ENCODE measurements around the gene ABI3BP.

The ABI3BP gene

DNA sequence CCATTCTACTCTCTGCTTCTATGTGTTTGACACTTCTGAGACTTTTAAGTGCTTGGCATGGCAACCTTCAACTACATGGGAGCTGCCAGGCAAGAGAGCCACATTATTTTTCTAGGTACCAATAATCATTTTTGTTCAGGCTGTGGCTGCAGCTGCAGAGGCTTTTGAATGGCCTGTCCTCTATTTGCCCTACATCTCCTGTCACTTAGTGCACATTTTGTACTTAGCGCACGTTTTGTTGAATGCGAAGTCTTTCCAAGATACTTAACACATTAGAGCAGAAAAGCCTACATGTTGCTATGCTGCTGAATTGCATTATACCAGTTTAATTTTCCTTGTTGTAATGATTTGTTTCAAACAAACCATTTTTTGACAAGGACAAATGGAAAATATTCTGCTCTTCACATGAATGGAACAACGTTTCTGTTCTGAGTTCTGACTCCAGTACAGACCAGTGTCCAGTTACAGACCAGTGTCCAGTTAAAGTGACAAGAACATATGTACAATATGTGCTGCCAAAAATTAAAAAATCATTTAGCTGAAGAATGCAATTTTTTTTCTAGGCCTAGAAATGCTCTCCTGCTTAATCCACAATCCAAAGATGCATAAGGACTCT, 113.9 kb downstream of the ABI3BP start:
- no peak for DNase-seq

DNA sequence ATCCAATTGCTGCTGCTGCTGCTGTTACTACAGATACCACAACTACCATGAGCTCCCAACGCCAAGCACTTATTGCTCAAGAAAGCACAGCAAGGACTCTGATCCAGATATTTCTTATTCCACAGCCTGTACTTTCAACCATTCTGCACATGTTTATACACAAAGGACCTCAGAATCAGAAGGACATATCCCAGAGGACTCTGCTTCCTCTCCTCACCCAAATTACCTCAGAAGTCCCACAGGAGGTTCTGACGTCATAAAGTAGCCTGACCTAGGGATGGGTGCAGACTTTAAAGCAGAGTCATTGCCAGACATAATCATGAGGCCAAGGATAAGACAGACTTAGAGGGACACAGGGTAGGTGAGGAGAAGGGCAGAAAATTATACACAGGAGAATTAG, 115.9 kb downstream of the ABI3BP start:
- DNase-seq: no peak

DNA sequence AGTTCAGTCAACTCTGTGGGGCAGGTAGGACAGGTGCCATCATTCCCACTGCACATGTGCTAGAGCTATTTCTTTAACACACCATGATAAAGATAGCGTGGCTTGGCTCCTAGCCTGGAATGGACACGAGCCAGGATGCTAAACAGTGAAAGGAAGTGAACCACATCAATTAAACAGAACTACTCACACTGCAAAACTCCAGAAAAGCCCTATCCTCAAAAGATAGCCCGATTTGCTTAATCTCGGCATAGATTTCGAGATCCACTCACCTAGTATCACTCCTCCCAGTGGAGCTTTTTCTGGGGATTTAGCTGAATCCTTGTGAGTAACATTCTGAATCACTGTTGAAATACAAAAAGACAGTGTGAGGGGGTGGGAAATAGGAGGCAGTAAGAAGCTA, 118.0 kb downstream of the ABI3BP start:
- DNase-seq: peak; percentile 35

DNA sequence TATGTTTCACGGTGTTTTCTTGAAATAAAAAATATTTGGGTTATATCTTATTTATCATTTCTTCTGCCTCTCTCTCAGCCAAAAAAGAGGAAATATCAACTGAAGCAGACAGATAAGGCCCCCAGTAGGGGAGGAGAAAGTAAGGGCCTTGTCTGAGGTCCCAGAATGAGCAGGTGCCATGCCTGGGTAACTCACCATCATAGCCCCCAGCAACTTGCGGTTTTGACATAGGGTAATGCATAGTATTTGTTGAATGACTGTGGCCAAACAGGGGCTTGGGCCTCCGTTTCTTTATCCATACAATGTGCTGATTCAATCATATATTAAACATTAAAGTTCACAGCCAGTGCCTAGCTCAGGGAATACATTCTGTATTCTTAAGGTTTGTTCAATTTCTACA, 119.6 kb downstream of the ABI3BP start:
- no peak for DNase-seq

DNA sequence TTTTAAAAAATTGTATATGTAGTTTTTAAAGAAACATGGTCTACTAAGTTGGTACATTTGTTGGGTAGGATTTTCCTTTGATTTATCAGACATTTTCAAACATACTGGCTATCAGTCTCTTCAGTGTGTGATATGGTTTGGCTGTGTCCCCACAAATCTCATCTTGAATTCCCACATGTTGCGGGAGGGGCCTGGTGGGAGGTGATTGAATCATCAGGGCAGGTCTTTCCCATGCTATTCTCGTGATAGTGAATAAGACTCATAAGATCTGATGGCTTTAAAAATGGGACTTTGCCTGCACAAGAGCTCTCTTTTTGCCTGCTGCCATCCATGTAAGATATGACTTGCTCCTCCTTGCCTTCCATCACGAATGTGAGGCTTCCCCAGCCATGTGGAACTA, 121.9 kb downstream of the ABI3BP start:
- no peak for DNase-seq

DNA sequence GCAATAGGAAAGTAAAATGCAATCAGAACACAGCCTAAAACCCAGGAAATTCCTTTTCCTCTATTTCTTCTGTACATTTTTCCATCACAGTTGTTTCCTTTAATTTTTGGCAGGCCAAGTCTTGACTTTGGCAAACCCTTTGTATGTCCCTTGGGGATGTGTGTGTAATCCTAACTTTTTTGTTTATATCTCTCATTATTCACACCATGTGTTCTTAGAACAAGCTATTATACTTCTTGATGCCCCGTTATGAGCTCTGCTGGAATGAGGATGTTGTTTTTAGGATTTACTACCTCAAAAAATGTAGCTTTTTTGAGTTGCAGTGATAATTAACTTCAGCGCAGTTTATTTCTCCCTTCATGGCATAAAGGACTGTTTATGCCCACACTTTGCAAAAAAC, 123.4 kb downstream of the ABI3BP start:
- DNase-seq: no peak

DNA sequence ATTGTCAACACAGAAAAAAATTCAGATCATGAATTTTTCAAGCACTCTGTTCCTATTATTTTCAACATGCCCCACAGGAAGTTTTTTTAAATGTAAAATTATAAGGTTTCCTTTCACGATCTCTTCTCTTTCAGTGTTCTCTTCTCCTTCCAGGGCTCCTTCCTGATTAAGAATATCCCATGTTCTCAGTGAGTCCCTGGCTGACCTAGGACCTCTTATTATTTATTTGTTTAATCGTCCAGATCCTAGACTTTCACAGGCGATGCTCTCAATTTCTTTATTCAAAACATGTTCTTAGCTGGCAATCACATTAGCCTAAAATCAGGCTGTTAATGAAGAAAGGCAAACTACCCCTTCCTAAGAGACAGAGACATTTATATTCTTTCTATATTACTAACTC, 124.3 kb downstream of the ABI3BP start:
- DNase-seq: no peak

DNA sequence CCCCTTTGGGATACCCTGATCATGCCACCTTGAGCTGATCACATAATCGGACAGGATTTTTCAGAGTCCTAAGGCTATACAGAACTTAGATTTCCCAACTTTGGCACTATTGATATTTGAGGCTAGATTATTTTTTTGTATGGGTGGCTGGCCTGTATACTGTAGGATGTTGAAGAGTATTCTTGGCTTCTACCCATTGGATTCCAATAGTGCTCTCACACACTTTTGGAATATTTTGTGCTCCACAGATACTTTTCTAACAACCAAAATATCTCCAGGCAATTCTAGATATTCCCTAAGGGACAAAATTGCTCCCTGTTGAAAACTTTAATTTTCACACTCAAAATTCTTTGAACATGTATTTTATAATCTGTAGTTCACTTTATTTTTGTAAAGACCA, 125.1 kb downstream of the ABI3BP start:
- DNase-seq: no peak

DNA sequence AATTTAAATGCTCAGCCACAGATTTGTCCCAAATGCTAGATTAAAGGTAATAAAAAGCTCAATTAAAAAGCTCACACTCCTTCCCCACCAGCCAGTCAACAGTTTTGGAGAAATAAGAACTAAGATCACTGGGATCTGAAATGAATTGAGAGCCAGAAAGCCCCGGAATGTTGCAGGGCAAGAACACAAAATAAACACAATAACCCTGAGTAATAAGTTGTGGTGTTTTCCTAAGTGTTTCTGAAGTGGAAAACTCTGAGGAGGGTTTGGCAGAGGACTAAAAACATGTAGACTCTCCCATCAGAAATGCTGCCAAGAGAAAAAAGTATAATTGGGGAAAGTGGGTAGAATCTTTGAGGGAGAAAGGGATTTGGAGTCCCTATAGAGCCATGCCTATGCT, 127.8 kb downstream of the ABI3BP start:
- no peak for DNase-seq

DNA sequence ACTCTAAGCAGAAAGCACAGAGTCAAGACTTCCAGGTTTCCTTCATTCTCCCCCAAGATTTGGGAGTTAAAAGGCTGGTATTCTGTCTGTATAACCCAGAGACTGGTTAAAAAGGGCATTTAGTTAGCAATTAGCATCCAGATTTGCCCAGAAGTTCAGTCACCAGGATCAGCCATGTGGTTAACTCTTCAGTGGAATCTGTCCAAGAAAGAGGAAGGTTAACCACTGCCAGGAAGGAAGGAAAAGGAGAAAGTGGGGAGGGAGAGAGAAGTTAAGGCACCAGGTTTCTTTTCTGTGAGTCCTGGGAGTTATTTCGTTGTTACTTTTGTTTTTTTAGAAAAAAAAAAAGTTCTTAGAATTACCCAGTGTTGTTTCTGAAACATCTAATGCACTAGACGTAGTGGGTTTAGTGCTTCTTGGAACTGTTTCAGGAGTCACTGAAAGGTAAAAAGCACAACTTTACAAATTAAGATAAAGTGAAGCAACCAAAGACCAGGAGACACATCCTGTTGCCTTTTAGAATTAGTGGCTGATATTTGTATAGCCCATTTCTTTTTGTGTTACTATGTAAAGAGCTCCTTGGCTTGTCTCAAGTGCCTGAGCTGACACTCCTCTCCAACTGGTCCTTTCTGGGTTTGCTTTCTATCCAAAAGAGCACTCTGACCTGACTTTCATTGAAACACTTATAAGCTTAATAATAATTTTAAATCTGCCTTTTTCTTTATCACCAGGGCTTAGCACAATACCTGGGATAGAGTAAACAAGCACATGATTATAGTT, 128.6 kb downstream of the ABI3BP start:
- no peak for DNase-seq

DNA sequence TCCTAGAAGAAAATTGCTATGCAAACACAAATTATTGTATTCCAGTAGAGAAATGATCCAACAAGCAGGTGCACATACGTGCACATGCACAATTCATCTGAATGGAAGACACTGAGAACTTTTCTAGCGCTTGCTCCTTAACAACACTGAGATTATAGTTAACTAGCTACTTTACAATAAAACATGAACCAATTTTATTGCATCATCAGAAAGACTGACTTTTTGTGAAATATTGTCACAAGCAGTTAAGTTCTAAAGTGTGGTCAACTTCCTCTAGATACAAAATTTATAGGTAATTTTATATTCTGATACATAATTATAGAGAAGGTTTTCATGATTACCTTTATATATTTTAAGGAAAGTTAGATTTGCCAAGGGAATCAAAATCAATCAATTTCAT, 135.4 kb downstream of the ABI3BP start:
- DNase-seq: no peak

DNA sequence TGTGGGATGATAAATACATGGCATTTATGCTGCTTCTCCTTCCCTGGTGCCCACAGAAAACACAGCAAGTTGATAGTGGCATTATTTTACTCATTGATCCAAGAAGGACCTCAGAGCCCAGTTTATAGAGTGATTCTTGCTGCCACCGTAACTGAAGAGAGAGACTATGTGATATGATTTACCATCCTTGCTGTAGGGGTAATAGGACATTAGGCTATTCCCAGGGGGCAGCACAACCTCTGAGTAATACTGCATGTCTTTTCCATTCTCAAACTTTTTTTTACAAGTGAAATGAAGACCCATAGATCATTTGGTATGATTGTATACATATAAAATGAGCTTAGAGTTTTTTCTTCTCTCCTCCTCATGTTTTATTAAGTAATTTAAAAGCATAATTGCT, 136.4 kb downstream of the ABI3BP start:
- no peak for DNase-seq

DNA sequence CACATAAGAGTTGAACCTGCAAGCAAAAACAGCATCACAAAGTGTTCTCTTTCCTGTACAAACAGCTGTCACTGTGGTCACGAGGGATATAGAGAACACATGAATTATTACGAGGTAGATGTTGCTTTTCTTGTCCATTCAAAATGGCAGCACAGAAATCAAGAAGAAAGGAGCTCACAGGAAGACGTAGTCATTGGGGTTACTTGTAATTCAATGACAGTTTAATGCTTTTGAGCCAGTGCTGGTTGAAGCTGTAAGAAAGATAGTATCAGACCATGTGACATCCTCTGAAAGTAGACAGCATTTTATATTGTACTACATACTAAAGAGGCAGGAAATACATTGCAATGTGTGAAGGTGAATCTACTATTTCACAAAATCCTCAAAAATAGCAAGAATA, 140.4 kb downstream of the ABI3BP start:
- no peak for DNase-seq

DNA sequence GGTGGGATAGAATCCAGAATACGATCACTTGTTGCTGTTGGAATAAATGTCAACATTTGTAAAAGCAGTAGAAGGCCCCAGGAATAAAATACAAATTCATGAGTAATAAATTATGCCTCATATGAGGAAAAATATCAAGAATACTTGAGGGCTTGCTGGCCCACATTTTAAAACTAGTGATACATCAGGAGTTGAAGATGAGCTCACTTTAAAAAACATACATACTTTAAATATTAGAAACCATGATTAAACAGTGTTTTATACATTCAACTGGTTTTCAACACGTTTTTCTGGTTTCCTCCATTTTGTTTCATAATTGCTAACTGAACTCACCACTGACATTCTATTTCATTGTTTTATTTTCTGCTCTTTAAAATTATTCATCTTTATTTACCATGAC, 142.5 kb downstream of the ABI3BP start:
- no peak for DNase-seq

DNA sequence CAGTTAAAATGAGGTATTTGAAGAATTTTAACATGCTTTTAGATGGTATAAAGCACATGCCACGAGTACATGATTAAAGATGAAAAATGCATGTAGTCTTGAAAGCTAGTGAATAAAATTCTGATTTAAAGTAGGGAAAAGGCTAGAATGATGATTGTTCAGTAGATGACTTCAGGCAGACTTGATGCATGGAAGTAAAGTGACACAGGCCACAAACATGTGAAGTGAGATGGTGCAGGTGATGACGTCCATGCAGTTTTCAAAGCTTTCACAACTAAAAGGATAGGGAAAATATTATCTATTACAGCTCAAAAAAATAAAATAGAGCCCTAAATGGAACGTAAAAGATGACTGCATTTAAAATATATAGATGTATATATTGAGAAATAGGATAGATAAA, 143.1 kb downstream of the ABI3BP start:
- DNase-seq: no peak

DNA sequence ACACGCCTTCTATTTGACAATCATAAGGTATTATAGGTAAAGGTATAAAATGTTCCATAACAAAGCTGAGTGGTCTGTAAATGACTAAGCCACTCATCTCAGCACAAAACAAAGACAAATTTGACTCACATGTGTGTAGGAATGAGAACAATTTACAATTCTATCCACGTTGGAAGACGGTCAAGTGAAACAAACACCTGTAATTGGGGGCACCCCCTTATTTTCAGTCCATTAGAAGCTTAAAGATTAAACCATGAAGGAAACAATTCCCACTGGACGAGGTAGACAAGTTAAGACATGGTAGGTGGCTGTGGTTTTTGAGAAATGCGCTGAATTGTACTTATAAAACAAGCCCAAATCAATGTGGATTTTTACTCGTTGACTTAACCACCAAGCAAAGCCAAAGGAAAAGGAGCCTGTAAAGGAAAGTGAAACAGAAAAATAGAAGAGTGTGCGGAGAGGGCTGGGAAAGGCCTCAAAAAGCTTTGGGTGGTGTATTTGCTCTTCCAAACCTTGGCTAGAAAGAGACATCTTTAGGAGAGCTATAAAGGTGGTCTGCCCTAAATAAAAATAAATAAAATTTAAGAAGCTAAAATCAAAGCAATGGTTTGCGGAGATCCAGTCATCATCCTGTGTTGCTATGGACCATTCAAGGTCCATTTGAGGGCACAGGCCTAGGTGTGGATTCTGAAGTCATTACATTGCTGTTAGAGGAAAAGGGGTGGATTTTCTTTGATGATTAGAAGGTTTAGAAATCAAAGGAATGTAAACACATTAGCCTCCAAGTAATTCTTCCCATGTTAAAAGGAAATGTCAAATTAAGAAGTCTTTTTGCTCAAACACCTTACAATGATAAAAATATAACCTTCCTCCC, 148.9 kb downstream of the ABI3BP start:
- DNase-seq: no peak

DNA sequence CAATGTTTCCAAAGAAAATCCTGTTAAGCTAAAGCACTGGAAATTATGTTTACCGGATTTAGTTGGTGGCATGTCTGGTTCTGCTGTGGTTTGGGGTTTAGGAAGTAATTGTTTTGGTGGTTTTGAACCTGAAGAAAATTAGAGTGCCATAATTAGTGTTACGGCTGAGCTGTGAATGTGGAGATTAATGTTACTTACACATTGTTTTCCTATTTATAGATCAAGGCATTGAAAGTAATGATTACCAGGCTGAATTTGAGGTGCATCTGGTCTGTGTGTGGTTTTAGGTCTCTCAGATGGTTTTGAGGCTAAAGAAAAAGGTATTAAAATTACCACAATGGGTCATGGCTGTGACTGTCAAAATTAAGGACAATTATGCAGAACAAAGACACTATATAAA, 155.1 kb downstream of the ABI3BP start:
- DNase-seq: no peak

DNA sequence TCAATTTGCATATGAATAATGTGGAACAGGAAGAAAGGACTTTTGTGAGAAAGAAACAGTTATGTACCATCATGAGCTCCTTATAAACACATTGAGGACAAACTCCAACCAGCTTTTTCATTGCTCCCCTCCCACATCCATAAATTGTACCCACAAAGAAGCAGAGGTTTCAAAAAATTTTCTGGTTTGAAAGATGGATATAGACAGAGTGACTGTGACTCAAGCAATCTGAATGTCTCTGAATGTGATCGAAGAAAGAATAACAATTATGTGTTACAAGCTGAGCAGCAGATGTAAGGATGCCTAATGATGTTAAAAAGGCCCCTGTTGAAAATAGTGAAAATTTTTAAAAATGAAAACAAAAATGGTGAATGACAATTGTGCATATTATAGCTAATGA, 156.6 kb downstream of the ABI3BP start:
- no peak for DNase-seq

DNA sequence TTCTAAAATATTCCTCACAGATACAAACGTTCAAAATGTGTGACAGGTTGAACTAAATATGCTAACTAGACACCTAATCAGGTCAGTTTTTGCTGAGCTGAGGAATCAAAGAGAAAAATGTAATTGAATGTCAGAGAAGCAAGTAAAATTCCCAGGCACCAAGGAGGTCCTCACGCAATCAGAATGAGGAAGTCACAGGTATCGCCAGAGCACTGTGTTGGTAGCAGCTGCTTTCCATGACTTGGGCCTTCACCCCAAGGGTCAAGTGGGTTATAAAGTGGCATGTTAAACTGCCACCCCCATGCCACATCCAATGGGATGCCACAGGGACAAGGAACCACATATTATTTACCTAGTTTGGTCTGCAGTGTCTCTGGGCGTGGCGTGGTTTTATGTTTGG, 158.9 kb downstream of the ABI3BP start:
- no peak for DNase-seq

DNA sequence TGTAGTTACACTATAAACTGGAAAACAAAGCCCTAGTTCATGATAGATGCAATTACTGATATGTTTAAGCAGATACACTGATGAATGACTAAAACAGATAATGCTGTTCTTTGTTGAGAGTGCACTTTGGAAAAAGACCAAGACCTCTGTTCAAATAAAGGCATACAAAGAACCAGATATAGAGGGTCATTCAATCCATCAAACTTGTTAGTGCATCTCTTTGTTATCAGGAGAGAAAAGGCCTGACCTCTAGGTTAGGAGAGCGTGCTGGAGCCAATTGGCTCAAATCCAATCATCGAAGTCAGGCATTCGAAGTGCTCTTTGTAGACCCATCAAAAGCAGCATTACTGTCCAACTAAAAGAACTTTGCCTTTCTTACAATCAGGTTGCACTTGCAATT, 159.7 kb downstream of the ABI3BP start:
- peak; percentile 64 for DNase-seq

DNA sequence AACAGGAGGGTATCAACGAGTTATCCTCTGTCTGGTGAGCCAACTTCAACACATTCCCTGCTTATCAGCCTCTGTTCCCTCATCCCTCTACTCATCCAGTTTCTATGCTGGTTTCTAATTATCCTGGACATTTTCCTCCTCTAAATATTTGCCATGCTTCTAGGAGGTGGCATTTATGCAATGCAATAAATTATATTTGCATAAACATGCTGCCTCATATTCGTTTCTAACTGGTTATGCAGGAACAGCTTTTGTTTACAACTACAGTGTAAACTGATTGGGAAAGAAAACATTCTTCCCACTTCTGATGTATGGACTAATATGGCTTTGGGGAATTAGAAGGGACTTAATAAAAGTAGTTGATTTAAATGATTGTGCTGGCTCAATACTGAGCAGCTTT, 161.6 kb downstream of the ABI3BP start:
- no peak for DNase-seq

DNA sequence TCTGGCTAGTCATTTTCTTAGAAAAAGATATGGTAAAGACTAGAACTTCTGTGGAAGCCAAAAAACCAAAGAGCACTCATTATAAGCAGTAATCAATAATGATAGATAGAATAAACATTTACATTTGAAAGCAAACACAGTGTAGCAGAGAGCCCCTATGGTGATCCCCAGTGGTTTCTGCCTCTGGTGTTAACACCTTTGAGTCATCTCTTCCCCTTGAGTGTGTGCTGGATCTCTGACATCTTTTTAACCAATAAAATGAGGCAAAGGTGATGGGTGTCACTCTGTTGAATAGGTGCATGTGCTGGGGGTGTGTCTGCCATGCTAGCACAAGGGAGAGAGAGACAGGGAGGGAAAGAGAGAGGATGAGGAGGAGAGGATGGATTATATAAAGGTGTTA, 162.3 kb downstream of the ABI3BP start:
- no peak for DNase-seq

DNA sequence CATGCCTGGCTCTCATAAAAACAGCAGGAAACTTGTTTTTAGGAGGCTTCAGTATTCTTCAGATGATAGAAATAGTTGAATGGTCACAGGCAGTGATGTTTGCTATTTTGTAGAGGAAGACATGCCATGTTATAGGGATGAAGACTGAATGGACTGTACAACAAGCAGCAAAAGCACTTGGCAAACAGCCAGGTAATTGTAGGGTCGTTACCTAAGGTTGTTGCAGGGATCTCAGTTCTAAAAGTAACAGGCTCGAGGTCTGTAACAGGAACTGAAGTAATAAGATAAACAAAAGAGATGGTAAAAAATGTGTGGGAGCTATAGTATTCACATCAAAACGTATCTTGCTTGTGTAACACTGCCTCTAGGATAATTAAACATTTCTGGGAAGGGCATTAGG, 167.6 kb downstream of the ABI3BP start:
- no peak for DNase-seq

DNA sequence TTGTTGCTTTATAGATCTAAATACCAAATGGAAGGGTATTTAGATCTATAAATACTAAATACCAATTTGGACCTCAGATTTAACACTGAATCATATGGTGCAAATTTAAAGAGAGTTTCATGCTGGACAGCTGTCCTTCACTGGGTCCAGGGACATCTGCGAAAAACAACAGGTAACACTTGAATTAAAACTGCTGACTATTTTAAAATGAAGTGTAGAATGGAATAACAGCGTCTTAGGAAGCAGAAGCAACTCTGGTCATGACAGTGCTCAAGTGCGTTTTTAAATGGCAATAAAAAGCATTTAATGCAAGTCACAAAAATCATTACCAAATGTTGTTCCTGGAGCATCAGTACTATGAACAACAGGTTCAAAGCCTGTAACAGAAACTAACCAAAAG, 177.6 kb downstream of the ABI3BP start:
- DNase-seq: no peak

All from NCI-H345 (cell line).